ENCODE results near the gene FNDC1. TPM values are rescaled to one million over a fixed set of nuclear protein-coding genes. Genes with fewer than 3 reads are reported as not detected.

Gene FNDC1
- total and polyA plus RNA-seq, 2 of the 13 experiments (the other 11 are each of a cell fraction or from before 2014, with no cell fraction given), result not detected

DNA sequence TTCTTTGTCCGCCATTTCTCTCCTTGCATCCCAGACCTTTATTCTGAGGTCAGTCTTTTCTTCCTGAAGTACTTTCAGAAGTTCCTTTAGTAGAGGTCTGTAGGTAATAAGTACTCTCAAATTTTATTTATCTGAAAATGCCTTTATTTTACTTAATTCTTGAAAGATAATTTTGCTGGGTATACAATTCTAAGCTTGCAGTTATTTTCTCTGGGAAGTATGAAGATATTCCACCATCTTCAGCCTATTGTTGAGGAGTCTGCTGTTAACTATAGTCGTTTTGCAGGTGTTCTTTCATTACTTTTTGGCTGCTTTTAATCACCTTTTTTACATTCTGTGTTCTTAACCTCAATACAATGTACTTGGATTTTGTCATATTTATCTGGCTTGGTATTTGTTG lies 13.5 kb upstream of the FNDC1 start:
- Histone ChIP-seq H4K20me1 (ENCODE audit: insufficient read depth, low read length) (no peaks in the 10 kb centered on the region), H2AFZ (ENCODE audit: low read length) (no peak overlapping the region), H3K4me3 (replicated peaks in 1 of 3; ENCODE audit: insufficient read depth in 1 of 3, low read depth in 2 of 3, low read length in 3 of 3) (no peak overlapping the region), H3K4me2 (ENCODE audit: low read depth, low read length) (no peak overlapping the region), H3K27ac (ENCODE audit: extremely low read length, insufficient read depth, low read length) (no peak overlapping the region), H3K4me1 (ENCODE audit: insufficient read depth, low read length) (no peaks in the 10 kb centered on the region), H3K9ac (ENCODE audit: insufficient read depth, low read depth, low read length) (no peak overlapping the region), H3K36me3 (replicated peaks in 1 of 2; ENCODE audit: control insufficient read depth in 1 of 2, insufficient read depth in 2 of 2, low read length in 2 of 2) (no peaks in the 10 kb centered on the region), H3K79me2 (ENCODE audit: insufficient read depth, low read length) (no peaks in the 10 kb centered on the region), H3K27me3 (ENCODE audit: control insufficient read depth in 1 of 2, insufficient read depth in 2 of 2, low read length in 2 of 2) (peaks cover 0 to 9% of the 10 kb centered on the region in 2 experiments; a peak in 2 of 5 replicates), H3K9me3 (ENCODE audit: low read length) (peaks cover 12% of the 10 kb centered on the region)
- DNase-seq (ENCODE audit: low spot score), result no peak
- CTCF ChIA-PET (ENCODE audit: low intra/inter-chr PET ratio, low total read pairs), result no interaction called here
- no TSS peak for BruUV-seq (replicated peaks)
- intact Hi-C loops (cut with micrococcal nuclease; ENCODE audit: unreplicated experiment), result no loop called here
- FAIRE-seq, result no peak
- TF ChIP-seq, protein P1, sequence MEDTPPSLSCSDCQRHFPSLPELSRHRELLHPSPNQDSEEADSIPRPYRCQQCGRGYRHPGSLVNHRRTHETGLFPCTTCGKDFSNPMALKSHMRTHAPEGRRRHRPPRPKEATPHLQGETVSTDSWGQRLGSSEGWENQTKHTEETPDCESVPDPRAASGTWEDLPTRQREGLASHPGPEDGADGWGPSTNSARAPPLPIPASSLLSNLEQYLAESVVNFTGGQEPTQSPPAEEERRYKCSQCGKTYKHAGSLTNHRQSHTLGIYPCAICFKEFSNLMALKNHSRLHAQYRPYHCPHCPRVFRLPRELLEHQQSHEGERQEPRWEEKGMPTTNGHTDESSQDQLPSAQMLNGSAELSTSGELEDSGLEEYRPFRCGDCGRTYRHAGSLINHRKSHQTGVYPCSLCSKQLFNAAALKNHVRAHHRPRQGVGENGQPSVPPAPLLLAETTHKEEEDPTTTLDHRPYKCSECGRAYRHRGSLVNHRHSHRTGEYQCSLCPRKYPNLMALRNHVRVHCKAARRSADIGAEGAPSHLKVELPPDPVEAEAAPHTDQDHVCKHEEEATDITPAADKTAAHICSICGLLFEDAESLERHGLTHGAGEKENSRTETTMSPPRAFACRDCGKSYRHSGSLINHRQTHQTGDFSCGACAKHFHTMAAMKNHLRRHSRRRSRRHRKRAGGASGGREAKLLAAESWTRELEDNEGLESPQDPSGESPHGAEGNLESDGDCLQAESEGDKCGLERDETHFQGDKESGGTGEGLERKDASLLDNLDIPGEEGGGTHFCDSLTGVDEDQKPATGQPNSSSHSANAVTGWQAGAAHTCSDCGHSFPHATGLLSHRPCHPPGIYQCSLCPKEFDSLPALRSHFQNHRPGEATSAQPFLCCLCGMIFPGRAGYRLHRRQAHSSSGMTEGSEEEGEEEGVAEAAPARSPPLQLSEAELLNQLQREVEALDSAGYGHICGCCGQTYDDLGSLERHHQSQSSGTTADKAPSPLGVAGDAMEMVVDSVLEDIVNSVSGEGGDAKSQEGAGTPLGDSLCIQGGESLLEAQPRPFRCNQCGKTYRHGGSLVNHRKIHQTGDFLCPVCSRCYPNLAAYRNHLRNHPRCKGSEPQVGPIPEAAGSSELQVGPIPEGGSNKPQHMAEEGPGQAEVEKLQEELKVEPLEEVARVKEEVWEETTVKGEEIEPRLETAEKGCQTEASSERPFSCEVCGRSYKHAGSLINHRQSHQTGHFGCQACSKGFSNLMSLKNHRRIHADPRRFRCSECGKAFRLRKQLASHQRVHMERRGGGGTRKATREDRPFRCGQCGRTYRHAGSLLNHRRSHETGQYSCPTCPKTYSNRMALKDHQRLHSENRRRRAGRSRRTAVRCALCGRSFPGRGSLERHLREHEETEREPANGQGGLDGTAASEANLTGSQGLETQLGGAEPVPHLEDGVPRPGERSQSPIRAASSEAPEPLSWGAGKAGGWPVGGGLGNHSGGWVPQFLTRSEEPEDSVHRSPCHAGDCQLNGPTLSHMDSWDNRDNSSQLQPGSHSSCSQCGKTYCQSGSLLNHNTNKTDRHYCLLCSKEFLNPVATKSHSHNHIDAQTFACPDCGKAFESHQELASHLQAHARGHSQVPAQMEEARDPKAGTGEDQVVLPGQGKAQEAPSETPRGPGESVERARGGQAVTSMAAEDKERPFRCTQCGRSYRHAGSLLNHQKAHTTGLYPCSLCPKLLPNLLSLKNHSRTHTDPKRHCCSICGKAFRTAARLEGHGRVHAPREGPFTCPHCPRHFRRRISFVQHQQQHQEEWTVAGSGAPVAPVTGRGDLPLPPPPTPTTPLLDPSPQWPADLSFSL (CRISPR knock-in tag; IDR thresholded peaks at IDR 0.05), result no peak
- TF ChIP-seq KDM4B (CRISPR knock-in tag; IDR thresholded peaks at IDR 0.05) (no peak), CHCHD3 (CRISPR knock-in tag; IDR thresholded peaks at IDR 0.05) (no peak), ZNF570 (CRISPR knock-in tag; IDR thresholded peaks at IDR 0.05; ENCODE audit: borderline replicate concordance) (no peak), ZNF660 (CRISPR knock-in tag; IDR thresholded peaks at IDR 0.05; ENCODE audit: borderline replicate concordance, low read depth) (no peak)
- TF ChIP-seq, protein P2, sequence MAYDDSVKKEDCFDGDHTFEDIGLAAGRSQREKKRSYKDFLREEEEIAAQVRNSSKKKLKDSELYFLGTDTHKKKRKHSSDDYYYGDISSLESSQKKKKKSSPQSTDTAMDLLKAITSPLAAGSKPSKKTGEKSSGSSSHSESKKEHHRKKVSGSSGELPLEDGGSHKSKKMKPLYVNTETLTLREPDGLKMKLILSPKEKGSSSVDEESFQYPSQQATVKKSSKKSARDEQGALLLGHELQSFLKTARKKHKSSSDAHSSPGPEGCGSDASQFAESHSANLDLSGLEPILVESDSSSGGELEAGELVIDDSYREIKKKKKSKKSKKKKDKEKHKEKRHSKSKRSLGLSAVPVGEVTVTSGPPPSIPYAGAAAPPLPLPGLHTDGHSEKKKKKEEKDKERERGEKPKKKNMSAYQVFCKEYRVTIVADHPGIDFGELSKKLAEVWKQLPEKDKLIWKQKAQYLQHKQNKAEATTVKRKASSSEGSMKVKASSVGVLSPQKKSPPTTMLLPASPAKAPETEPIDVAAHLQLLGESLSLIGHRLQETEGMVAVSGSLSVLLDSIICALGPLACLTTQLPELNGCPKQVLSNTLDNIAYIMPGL (CRISPR knock-in tag; IDR thresholded peaks at IDR 0.05; ENCODE audit: borderline replicate concordance in 1 of 2, low read depth in 1 of 2), result no peak
- TF ChIP-seq, protein P3, sequence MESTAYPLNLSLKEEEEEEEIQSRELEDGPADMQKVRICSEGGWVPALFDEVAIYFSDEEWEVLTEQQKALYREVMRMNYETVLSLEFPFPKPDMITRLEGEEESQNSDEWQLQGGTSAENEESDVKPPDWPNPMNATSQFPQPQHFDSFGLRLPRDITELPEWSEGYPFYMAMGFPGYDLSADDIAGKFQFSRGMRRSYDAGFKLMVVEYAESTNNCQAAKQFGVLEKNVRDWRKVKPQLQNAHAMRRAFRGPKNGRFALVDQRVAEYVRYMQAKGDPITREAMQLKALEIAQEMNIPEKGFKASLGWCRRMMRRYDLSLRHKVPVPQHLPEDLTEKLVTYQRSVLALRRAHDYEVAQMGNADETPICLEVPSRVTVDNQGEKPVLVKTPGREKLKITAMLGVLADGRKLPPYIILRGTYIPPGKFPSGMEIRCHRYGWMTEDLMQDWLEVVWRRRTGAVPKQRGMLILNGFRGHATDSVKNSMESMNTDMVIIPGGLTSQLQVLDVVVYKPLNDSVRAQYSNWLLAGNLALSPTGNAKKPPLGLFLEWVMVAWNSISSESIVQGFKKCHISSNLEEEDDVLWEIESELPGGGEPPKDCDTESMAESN (CRISPR knock-in tag; conservative IDR thresholded peaks at IDR 0.05), result no peak
- TF ChIP-seq, protein P4, sequence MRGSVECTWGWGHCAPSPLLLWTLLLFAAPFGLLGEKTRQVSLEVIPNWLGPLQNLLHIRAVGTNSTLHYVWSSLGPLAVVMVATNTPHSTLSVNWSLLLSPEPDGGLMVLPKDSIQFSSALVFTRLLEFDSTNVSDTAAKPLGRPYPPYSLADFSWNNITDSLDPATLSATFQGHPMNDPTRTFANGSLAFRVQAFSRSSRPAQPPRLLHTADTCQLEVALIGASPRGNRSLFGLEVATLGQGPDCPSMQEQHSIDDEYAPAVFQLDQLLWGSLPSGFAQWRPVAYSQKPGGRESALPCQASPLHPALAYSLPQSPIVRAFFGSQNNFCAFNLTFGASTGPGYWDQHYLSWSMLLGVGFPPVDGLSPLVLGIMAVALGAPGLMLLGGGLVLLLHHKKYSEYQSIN (CRISPR knock-in tag; IDR thresholded peaks at IDR 0.05; ENCODE audit: borderline replicate concordance), result no peak
- no peak for ATAC-seq
- in situ Hi-C loops (cut with HindIII; ENCODE audit: extremely low pct_ligation_motif_present, low pct_unique_long_range_greater_than_20kb), result no loop called here
- 6% methylated on average over 2 of the region's 2 CpGs for WGBS (ENCODE audit: low lambda C conversion rate)
- POLR2A ChIA-PET, result no interaction called here
